Ecto neural progenitor cell (in vitro differentiated cells): Measurements from ENCODE around the gene RPL26.
A peak's percentile ranks its signal among the peaks of the same experiment; 100 is the strongest.

Source experiments
- DNase-seq: peaks from one replicate; pipeline ENCODE4 v3.0.0-alpha.2; 2018; ENCODE audit warnings: low spot score

RPL26 gene

GRCh38 chr17:8383143-8383822 is at the start of gene RPL26:
RPL26 (minus strand) TSS chr17:8383193; CDS start chr17:8382310, 883 bp downstream.
- peak; percentile 98 for DNase-seq

- DNase-seq = peak; percentile 44
Observed at GRCh38 chr17:8430966-8431365, 48.0 kb upstream of the RPL26 start.

GRCh38 chr17:8426802-8427201 is 43.8 kb upstream of the RPL26 start:
- DNase-seq = no peak

- no peak for DNase-seq
Observed at GRCh38 chr17:8426094-8426720, 43.2 kb upstream of the RPL26 start.

- no peak for DNase-seq
Observed at GRCh38 chr17:8421571-8421970, 38.6 kb upstream of the RPL26 start.

GRCh38 chr17:8420041-8420934 is 37.3 kb upstream of the RPL26 start:
- DNase-seq = no peak

GRCh38 chr17:8419305-8419704 is 36.3 kb upstream of the RPL26 start:
- DNase-seq = no peak

- no peak for DNase-seq
Observed at GRCh38 chr17:8418471-8418870, 35.5 kb upstream of the RPL26 start.

- no peak for DNase-seq
Observed at GRCh38 chr17:8417806-8418205, 34.8 kb upstream of the RPL26 start.

- no peak for DNase-seq
Observed at GRCh38 chr17:8413938-8414337, 30.9 kb upstream of the RPL26 start.

GRCh38 chr17:8413328-8413727 is 30.3 kb upstream of the RPL26 start:
- DNase-seq = no peak

GRCh38 chr17:8412089-8412488 is 29.1 kb upstream of the RPL26 start:
- no peak for DNase-seq

- DNase-seq = no peak
Observed at GRCh38 chr17:8410883-8411238, 27.9 kb upstream of the RPL26 start.

- DNase-seq = peak; percentile 93
Observed at GRCh38 chr17:8409966-8410882, 27.2 kb upstream of the RPL26 start.

GRCh38 chr17:8408371-8408770 is 25.4 kb upstream of the RPL26 start:
- no peak for DNase-seq

GRCh38 chr17:8406174-8406573 is 23.2 kb upstream of the RPL26 start:
- DNase-seq = no peak

GRCh38 chr17:8405499-8406016 is 22.6 kb upstream of the RPL26 start:
- DNase-seq = no peak

GRCh38 chr17:8402921-8403536 is 20.0 kb upstream of the RPL26 start:
- DNase-seq = no peak

GRCh38 chr17:8401107-8401506 is 18.1 kb upstream of the RPL26 start:
- no peak for DNase-seq

- no peak for DNase-seq
Observed at GRCh38 chr17:8398980-8399379, 16.0 kb upstream of the RPL26 start.

GRCh38 chr17:8397636-8398035 is 14.6 kb upstream of the RPL26 start, which contains the start of gene RNF222:
RNF222 (minus strand) TSS chr17:8397827; CDS start chr17:8393461, 4,366 bp downstream.
- no peak for DNase-seq
